HG03571 (cell line): ENCODE results near the gene FBF1.
A peak's percentile ranks its signal among the peaks of the same experiment; 100 is the strongest.
"Not testable (repeated sequence)": the region's sequence is repeated elsewhere in the genome, so short reads cannot be mapped to it uniquely, and the experiment has no call there.

Source experiments
- ATAC-seq: cut with Tn5 transposase; IDR thresholded peaks from one replicate; pipeline ENCODE4 v1.9.1; 2021; ENCODE audit not compliant: unreplicated experiment

Gene FBF1

GRCh38 chr17:75940727-75941441 is at the start of gene FBF1:
Gene FBF1, minus strand, starts transcription at chr17:75941042. Its CDS starts 2,893 bp downstream, at chr17:75938149.
- peak; percentile 93 for ATAC-seq

DNA sequence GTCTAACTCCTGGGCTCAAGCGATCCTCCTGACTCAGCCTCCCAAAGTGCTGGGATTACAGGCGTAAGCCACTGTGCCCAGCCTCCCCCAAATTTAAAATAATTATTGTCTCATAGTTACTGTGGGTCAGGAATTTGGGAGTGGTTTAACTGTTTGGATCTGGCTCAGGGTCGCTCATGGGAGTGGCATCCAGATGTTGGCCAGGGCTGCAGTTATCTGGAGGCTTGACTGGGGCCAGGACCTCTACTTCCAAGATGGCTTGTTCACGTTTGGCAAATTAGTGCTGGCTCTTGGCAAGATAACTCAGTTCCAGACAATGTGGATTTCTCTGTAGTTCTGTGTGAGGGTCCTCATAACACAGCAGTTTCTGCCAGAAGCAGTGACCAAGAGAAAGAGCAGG is 46.2 kb upstream of the FBF1 start:
- no peak for ATAC-seq

DNA sequence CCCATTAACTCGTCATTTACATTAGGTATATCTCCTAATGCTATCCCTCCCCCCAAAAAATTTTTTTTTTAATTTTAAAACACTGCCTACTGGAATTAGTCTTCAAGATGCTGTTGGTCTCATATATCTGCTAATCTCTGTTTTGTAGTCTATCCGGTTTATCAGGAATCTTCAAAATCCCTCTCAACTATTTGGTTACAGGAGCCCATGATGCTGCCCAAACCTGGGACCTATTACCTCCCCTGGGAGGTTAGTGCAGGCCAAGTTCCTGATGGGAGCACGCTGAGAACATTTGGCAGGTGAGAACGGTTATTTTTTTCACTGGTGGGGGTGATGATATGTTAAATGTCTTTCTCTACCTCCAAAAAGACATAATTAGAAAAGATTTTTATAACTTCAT is 45.1 kb upstream of the FBF1 start:
- ATAC-seq = no peak

DNA sequence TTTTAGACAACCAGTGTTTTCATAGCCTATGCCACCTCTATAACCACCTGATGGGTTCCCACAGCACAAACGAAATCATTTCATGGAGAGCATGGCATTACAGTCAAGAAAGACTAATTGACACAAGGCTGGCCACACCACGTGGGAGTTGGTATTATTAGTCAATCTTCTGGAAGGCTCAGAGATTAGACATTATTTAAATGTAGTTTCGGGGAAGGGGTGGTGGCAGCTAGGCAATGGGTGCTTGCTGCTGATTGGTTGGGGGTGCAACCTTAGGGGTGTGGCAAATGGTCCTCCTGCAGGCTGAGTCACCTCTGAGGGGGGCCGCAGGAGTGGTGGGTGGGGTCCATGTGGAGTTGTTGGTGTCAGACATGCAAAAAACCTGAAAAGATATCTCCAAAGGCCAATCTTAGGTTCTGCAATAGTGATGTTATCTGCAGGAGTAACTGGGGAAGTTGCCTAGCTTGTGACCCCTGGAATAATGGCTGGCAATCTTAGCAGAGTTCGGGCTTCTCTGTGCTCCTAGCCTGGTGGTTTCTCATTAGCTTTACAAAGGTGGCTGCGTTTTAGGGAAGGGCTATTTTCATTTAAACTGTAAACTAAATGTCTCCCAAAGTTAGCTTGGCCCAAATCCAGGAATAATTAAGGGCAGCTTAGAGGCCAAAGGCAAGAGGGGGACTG is 42.8 kb upstream of the FBF1 start:
- ATAC-seq = no peak

- ATAC-seq = no peak
Observed at GRCh38 chr17:75981019-75981615, 40.3 kb upstream of the FBF1 start.

DNA sequence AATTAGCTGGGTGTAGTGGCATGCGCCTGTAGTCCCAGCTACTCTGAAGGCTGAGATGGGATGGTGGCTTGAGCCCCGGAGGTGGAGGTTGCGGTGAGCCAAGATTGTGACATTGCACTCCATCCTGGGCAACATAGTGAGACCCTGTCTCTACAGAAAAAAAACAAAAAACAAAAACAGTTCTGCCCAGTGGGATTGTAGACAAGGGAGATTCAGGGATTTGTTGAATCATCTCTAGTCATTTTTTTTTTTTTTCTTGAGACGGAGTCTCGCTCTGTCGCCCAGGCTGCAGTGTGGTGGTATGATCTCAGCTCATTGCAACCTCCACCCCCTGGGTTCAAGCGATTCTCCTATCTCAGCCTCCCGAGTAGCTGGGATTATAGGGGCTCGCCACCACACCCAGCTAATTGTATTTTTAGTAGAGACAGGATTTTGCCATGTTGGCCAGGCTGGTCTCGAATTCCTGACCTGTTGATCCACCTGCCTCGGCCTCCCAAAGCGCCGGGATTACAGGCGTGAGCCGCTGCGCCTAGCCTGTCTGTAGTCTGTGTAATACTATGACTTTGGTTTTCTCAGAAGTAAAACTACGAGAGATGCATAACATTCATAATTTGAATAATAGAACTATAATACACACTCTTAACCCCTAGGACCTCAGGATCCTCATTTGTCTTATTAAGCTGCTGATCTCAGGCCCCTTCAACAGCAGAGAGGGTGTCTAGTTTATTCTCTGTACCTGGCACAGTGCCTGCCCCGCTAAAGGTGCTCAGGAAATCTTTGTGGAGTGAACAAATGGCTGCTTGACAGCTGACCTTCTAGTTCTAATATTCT is 39.6 kb upstream of the FBF1 start:
- ATAC-seq = no peak

- ATAC-seq = peak; percentile 15
Observed at GRCh38 chr17:75979705-75980187, 38.9 kb upstream of the FBF1 start.

- peak; percentile 83 for ATAC-seq
Observed at GRCh38 chr17:75978938-75979704, 38.3 kb upstream of the FBF1 start, which contains the start of the genes ACOX1 and TEN1. Gene ACOX1, minus strand, starts transcription at chr17:75979166. Its CDS starts 93 bp downstream, at chr17:75979073. Gene TEN1, plus strand, starts transcription at chr17:75979240. Its CDS starts 6,953 bp downstream, at chr17:75986193.

GRCh38 chr17:75976175-75976848 is 35.5 kb upstream of the FBF1 start:
- no peak for ATAC-seq

DNA sequence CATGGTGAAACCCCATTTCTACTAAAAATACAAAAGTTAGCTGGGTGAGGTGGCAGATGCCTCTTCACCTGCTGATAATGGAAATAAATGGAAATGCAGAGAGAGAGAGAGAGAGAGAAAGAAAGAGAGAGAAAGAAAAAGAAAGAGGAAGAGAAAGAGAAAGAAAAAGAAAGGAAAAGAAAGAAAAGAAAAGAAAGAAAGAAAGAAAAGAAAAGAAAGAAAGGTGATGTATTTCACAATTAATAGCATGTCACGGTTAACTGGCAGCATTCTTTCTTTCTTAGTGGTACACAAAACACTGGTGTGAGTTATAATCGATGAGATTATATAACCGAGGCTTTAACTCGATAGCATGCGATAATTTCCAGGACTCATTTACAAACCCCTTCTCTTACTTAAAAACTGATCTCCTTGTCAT is 34.9 kb upstream of the FBF1 start:
- ATAC-seq = no peak

DNA sequence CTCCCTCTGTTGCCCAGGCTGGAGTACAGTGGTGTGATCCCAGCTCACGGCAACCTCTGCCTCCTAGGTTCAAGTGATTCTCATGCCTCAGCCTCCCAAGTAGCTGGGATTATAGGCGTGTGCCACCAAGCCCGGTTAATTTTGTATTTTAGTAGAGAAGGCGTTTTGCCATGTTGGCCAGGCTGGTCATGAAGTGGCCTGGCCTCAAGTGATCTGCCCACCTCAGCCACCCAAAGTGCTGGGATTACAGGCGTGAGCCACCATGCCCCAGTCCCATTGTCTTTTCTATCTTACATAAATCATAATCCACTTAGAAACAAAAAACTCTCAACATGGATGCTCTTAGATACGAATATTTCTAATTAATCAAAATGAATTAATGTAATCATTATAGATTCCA is 34.3 kb upstream of the FBF1 start:
- not testable (repeated sequence) for ATAC-seq

- no peak for ATAC-seq
Observed at GRCh38 chr17:75970626-75971025, 29.8 kb upstream of the FBF1 start.

DNA sequence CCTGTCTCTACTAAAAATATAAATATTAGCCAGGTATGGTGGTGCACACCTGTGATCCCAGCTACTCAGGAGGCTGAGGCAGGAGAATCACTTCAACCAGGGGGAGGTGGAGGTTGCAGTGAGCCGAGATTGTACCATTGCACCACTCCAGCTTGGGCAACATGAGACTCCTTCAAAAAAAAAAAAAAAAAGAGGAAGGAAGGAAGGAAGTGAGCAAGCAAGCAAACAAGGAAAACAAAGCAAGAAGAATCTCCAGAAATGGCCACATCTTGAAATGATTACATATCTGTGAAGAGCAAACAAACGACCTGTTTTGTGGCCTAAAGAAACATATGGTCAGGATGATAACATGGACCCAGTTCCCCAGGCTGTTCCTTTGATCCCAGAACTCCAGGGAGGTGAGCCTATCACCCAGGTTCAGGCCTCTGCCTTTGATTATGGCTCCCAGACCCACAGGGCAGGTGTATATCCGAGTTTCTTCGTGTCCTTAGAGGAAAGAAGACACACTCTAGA is 29.2 kb upstream of the FBF1 start:
- no peak for ATAC-seq

- ATAC-seq = not testable (repeated sequence)
Observed at GRCh38 chr17:75969044-75969443, 28.2 kb upstream of the FBF1 start.

DNA sequence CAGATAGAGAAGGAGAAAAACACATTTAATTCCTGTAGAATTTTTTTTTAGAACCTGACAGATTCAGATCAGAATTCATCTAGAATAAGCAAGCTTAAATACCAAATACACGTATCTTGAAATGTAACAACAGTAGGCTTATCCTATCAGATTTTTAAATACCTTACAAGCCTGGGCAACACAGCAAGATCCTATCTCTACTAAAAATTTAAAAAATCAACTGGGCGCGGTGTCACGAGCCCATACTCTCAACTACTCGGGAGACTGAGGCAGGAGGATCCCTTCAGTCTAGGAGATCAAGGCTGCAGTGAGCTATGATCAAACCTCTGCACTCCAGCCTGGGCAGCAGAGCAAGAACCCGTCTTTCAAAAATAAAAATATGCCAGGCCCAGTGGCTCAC is 24.6 kb upstream of the FBF1 start:
- ATAC-seq = no peak

GRCh38 chr17:75959839-75960511 is 19.1 kb upstream of the FBF1 start:
- no peak for ATAC-seq

DNA sequence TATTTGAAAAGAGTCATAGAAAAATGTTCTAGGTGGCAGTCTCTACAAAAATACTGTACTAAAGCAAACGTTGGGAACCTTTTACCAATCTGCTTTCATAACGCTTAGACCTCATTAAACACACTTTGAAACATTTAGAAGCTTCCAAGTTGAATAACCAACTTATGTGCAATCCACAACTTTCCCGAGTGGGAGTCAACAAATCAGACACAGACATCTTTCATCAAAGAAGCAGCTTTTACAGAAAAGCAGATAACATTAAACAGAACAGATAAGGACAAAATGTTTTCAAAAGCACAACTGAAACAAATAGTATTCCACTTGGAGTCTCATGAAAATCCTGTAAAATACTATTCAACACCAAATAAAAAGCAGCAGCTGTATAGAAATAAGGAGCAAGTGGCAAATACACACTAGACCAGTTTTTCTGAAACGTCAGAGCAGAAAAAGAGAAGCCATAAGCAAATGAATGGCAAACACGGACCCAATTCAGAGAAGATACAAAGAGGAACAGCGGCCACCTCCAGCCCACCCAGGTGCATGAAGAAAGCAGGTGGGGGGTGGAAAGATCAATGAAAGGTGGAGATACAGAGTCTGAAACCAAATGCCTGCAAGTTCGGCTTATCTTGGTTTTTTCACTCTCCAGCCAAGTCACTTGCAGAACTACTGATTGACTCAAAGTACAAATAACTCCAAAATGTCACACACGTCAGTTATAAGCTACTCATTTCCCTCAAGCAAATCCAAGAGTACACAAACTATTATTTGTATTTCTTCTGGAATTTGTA is 18.4 kb upstream of the FBF1 start:
- no peak for ATAC-seq
